Measurements from ENCODE around the gene RPE.

RPE gene

GRCh38 chr2:209970711-209971110, 31.7 kb upstream of the RPE start:
- TF ChIP-seq EZH2 (IDR thresholded peaks at IDR 0.05) (no peak), POLR2AphosphoS5 (IDR thresholded peaks at IDR 0.05; ENCODE audit: borderline replicate concordance, low read depth, low read length) (no peak), FOXP2 (optimal IDR thresholded peaks at IDR 0.05; ENCODE audit: control extremely low read depth, extremely low read length, insufficient read depth) (no peak)
- no peak overlapping the region for H3K4me3 ChIP-seq
- H3K9me3 ChIP-seq (ENCODE audit: low read depth, low read length), result no peaks in the 10 kb centered on the region
- no peak for DNase-seq (ENCODE audit: low read depth, low spot score)
- H3K27ac ChIP-seq, result no peak overlapping the region
- no peak overlapping the region for H3K9ac ChIP-seq (ENCODE audit: insufficient read length)
- H3K36me3 ChIP-seq (ENCODE audit: insufficient read depth, low read length), result no peaks in the 10 kb centered on the region

DNA sequence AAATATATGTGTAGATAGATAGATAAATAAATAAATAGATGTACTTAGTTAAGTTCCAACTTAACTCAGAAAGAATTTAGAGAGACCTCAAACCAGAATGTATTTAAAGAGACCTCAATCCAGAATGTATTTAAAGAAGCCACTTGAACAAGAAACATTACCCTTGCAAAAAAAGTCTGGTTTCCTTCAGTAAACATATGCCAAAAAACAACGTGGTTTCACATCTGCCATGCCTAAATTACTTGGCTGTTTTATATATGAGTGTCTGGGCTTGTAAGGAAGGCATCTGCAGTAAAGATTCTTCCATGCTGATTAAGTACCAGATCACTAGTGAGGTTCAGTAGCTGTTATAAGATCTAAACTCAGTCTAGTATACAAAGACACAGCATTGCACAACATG, 29.1 kb upstream of the RPE start:
- H3K36me3 ChIP-seq (ENCODE audit: insufficient read depth, low read length), result no peaks in the 10 kb centered on the region
- H3K9me3 ChIP-seq (ENCODE audit: low read depth, low read length), result no peaks in the 10 kb centered on the region
- H3K27ac ChIP-seq, result no peak overlapping the region
- H3K9ac ChIP-seq (ENCODE audit: insufficient read length), result no peak overlapping the region
- no peak for DNase-seq (ENCODE audit: low read depth, low spot score)
- no peak overlapping the region for H3K4me3 ChIP-seq
- TF ChIP-seq FOXP2 (optimal IDR thresholded peaks at IDR 0.05; ENCODE audit: control extremely low read depth, extremely low read length, insufficient read depth) (no peak), EZH2 (IDR thresholded peaks at IDR 0.05) (no peak), POLR2AphosphoS5 (IDR thresholded peaks at IDR 0.05; ENCODE audit: borderline replicate concordance, low read depth, low read length) (no peak)

DNA sequence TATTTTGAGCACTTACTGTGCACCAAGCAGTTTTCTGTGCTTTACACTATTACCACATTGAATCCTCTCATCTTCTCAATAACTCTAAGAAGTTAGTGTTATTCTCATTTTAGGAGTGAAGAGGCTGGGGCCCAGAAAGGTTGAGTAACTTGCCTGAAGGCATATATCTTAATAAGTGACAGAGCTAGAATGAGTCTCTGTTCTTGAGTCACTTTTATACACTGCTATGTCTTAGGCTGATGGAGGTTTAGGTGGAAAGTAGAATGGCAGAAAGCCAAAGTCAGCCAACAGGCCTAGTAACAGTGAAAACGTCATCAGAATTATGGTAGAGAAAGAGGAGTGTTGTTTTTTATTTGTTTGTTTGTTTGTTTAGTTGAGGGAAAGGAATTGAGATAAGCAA, 27.9 kb upstream of the RPE start:
- H3K9ac ChIP-seq (ENCODE audit: insufficient read length), result no peak overlapping the region
- H3K9me3 ChIP-seq (ENCODE audit: low read depth, low read length), result no peaks in the 10 kb centered on the region
- DNase-seq (ENCODE audit: low read depth, low spot score), result no peak
- H3K4me3 ChIP-seq, result no peak overlapping the region
- no peak for TF ChIP-seq POLR2AphosphoS5 (IDR thresholded peaks at IDR 0.05; ENCODE audit: borderline replicate concordance, low read depth, low read length)
- no peak for TF ChIP-seq EZH2 (IDR thresholded peaks at IDR 0.05)
- no peak for TF ChIP-seq FOXP2 (optimal IDR thresholded peaks at IDR 0.05; ENCODE audit: control extremely low read depth, extremely low read length, insufficient read depth)
- H3K27ac ChIP-seq, result no peak overlapping the region
- no peaks in the 10 kb centered on the region for H3K36me3 ChIP-seq (ENCODE audit: insufficient read depth, low read length)

DNA sequence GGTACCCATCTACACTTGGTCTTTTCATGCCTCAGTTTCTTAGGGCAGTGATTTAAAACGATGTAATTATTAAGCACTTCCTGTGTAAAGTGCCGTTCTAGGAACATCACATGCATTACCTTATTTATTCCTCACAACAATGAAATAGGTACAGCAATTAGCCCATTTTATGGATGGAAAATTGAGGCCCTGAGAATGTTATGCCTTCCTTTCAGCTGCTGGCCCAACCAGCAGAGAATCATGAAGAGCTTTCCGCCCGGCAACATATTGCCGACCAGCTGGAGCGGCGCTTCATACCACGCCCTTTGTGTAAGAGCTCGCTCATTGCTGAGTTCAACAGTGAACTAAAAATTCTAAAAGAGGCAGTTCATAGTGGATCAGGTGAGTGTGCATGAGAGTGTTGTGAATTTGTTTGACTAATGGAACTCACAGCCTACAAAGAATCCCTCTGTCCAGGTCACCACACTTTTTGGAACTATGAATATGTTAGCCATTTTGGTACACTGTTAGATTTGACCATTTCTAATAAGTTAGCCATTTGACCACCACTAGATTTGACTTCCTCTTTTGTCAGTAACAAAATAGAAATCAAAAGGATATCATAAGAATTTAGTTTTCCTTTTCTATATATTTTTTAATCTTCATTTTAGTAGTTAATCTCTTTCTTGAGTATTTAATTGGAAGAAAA, 25.6 kb upstream of the RPE start:
- Histone ChIP-seq H3K9ac (ENCODE audit: insufficient read length) (no peak overlapping the region), H3K9me3 (ENCODE audit: low read depth, low read length) (no peaks in the 10 kb centered on the region), H3K27ac (no peak overlapping the region), H3K36me3 (ENCODE audit: insufficient read depth, low read length) (no peaks in the 10 kb centered on the region), H3K4me3 (no peak overlapping the region)
- DNase-seq (ENCODE audit: low read depth, low spot score), result no peak
- TF ChIP-seq POLR2AphosphoS5 (IDR thresholded peaks at IDR 0.05; ENCODE audit: borderline replicate concordance, low read depth, low read length), result no peak

GRCh38 chr2:209977386-209978239, 24.8 kb upstream of the RPE start:
- no peak overlapping the region for H3K27ac ChIP-seq
- no peak for DNase-seq (ENCODE audit: low read depth, low spot score)
- TF ChIP-seq POLR2AphosphoS5 (IDR thresholded peaks at IDR 0.05; ENCODE audit: borderline replicate concordance, low read depth, low read length) (no peak), FOXP2 (optimal IDR thresholded peaks at IDR 0.05; ENCODE audit: control extremely low read depth, extremely low read length, insufficient read depth) (no peak), EZH2 (IDR thresholded peaks at IDR 0.05) (no peak)

DNA sequence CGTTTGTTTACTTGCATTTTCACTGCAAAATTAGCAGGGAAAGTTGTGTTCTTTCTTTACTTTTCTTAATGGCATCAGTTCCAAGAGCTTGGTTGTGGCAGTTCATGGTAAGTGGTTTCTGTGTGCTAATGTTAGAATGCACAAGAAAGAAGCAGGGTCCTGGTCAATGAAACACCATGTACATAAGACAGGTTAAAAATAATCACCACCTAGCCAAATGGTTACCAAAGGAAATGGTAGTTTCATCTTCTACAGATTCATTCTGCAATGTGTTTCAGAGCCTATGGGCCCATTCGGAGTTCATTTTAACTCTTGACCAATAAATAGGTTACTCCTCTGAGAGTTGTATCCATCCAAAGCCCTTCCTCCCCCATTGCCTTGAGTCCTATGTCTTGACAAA, 18.1 kb upstream of the RPE start:
- TF ChIP-seq FOXP2 (optimal IDR thresholded peaks at IDR 0.05; ENCODE audit: control extremely low read depth, extremely low read length, insufficient read depth), result no peak
- no peak for TF ChIP-seq EZH2 (IDR thresholded peaks at IDR 0.05)
- TF ChIP-seq POLR2AphosphoS5 (IDR thresholded peaks at IDR 0.05; ENCODE audit: borderline replicate concordance, low read depth, low read length), result no peak
- Histone ChIP-seq H3K9ac (ENCODE audit: insufficient read length) (no peak overlapping the region), H3K9me3 (ENCODE audit: low read depth, low read length) (no peaks in the 10 kb centered on the region), H3K4me3 (no peak overlapping the region), H3K27ac (no peak overlapping the region), H3K36me3 (ENCODE audit: insufficient read depth, low read length) (no peaks in the 10 kb centered on the region)
- DNase-seq (ENCODE audit: low read depth, low spot score), result no peak

More at GRCh38 chr2:209977386-209978239, 24.8 kb upstream of the RPE start:
- no peaks in the 10 kb centered on the region for H3K9me3 ChIP-seq (ENCODE audit: low read depth, low read length)
- H3K9ac ChIP-seq (ENCODE audit: insufficient read length), result no peak overlapping the region
- H3K36me3 ChIP-seq (ENCODE audit: insufficient read depth, low read length), result no peaks in the 10 kb centered on the region
- no peak overlapping the region for H3K4me3 ChIP-seq

DNA sequence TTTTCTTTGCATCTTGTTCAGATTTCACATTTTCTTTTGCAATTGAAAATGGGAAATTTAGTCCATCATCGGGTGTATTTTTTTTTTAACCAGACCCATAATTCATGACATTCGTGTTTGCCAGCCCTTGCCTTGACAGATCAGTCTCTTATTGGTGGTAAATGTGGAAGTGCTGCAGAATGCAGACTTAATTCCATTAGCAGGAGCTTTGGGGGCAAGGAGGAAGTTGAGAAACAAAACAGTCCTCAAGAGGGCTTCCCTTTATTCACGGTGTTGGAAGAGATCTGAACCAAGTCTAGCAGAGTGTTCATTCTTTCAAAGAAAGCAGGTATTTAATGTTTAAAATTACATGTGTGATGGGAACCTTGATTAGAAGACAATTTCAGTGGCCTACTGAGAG, 16.6 kb upstream of the RPE start:
- no peak overlapping the region for H3K27ac ChIP-seq
- H3K9me3 ChIP-seq (ENCODE audit: low read depth, low read length), result no peaks in the 10 kb centered on the region
- TF ChIP-seq POLR2AphosphoS5 (IDR thresholded peaks at IDR 0.05; ENCODE audit: borderline replicate concordance, low read depth, low read length), result no peak
- no peak for TF ChIP-seq EZH2 (IDR thresholded peaks at IDR 0.05)
- no peak for TF ChIP-seq FOXP2 (optimal IDR thresholded peaks at IDR 0.05; ENCODE audit: control extremely low read depth, extremely low read length, insufficient read depth)
- H3K36me3 ChIP-seq (ENCODE audit: insufficient read depth, low read length), result no peaks in the 10 kb centered on the region
- no peak for DNase-seq (ENCODE audit: low read depth, low spot score)
- H3K9ac ChIP-seq (ENCODE audit: insufficient read length), result no peak overlapping the region
- no peak overlapping the region for H3K4me3 ChIP-seq

DNA sequence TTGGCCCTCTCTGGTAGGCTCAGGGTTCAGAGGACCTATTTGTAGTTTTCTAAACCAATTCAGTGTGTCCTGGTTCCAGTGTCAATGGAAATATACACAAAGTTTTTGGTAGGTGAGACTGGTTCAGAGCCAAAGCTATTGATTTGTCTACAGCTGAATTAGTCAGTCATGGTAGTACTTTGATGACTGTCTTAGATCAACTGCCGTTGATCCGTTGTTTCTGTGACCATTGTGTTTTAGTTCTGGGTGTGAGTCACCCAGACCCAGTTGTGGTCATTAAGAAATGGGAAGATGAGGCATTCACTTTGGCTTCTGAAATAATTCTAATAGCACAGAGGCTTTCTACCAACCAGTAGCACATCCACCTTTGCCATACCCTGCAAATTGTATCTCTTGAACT, 16.0 kb upstream of the RPE start:
- Histone ChIP-seq H3K9me3 (ENCODE audit: low read depth, low read length) (no peaks in the 10 kb centered on the region), H3K4me3 (no peak overlapping the region), H3K9ac (ENCODE audit: insufficient read length) (no peak overlapping the region), H3K36me3 (ENCODE audit: insufficient read depth, low read length) (no peaks in the 10 kb centered on the region), H3K27ac (no peak overlapping the region)
- no peak for DNase-seq (ENCODE audit: low read depth, low spot score)
- no peak for TF ChIP-seq POLR2AphosphoS5 (IDR thresholded peaks at IDR 0.05; ENCODE audit: borderline replicate concordance, low read depth, low read length)
- no peak for TF ChIP-seq EZH2 (IDR thresholded peaks at IDR 0.05)
- TF ChIP-seq FOXP2 (optimal IDR thresholded peaks at IDR 0.05; ENCODE audit: control extremely low read depth, extremely low read length, insufficient read depth), result no peak
